ENCODE data around the gene AIFM3. TPM values are rescaled to one million over a fixed set of nuclear protein-coding genes. Genes with fewer than 3 reads are reported as not detected.
"Not testable (repeated sequence)": the region's sequence is repeated elsewhere in the genome, so short reads cannot be mapped to it uniquely, and the experiment has no call there.

Gene AIFM3
- total RNA-seq, 2 donors from 2014 or later = 1.4 to 1.8 TPM

DNA sequence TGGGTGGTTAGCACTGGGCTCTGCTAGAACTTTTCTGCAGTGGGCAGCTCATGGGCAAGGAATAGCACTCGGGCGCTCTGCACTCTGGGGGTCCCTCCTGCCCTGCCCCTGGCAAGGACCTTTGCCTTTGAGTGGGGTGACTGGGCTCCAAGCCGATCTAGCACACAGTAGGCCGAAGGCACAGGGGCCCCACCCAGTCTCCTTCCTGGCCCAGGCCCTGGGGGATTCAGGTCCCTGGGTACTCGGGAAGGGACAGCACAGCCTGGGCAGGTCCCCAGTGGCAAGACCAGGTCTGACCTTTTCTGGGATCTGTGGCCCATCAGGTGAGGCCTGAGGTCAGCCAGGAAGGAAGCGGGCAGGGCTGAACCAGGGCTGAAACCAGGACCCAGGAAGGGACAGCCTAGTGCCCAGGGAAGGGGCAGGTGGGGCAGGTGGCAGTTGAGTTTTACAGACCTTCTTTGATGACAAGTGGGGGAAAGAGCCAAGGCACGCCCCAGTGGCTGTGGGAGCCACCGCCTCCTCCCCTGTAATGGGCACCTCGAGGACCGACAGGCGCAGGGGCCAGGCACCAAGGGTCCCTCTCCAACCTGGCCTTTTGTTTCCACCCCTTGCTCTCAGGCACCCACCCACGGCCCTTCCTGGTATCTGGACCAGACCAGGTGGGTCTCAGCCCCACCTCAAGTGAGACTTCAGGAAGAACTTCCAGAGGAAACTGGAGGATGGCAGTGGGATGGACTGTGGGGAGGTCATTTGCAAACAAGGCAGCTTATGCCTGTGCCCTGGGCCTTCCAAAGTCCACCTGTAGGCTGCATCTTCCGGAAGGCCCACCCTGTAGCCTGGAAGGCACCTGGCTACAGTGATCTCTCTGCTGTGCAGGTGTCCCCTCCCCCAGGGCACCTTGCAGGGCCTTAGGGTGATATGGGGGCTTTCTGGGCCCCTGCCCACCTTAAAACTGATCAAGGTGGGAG is 883 bp upstream of the AIFM3 start:
- no peaks in the 10 kb centered on the region for H3K9me3 ChIP-seq
- intact Hi-C loops (cut with DNase I) = no loop called here
- no peak for TF ChIP-seq POLR2A (IDR thresholded peaks at IDR 0.05)
- TF ChIP-seq POLR2AphosphoS5 (IDR thresholded peaks at IDR 0.05) = no peak
- TF ChIP-seq, protein P1, sequence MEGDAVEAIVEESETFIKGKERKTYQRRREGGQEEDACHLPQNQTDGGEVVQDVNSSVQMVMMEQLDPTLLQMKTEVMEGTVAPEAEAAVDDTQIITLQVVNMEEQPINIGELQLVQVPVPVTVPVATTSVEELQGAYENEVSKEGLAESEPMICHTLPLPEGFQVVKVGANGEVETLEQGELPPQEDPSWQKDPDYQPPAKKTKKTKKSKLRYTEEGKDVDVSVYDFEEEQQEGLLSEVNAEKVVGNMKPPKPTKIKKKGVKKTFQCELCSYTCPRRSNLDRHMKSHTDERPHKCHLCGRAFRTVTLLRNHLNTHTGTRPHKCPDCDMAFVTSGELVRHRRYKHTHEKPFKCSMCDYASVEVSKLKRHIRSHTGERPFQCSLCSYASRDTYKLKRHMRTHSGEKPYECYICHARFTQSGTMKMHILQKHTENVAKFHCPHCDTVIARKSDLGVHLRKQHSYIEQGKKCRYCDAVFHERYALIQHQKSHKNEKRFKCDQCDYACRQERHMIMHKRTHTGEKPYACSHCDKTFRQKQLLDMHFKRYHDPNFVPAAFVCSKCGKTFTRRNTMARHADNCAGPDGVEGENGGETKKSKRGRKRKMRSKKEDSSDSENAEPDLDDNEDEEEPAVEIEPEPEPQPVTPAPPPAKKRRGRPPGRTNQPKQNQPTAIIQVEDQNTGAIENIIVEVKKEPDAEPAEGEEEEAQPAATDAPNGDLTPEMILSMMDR (IDR thresholded peaks at IDR 0.05) = no peak
- no peaks in the 10 kb centered on the region for H3K36me3 ChIP-seq
- no peaks in the 10 kb centered on the region for H3K4me1 ChIP-seq (replicated peaks)
- no peaks in the 10 kb centered on the region for H3K27me3 ChIP-seq (replicated peaks; ENCODE audit: insufficient read depth)
- 83% methylated on average over 13 of the region's 13 CpGs for WGBS
- H3K27ac ChIP-seq = no peak overlapping the region
- no peak overlapping the region for H3K4me3 ChIP-seq
- no peak for DNase-seq (ENCODE audit: low spot score)

DNA sequence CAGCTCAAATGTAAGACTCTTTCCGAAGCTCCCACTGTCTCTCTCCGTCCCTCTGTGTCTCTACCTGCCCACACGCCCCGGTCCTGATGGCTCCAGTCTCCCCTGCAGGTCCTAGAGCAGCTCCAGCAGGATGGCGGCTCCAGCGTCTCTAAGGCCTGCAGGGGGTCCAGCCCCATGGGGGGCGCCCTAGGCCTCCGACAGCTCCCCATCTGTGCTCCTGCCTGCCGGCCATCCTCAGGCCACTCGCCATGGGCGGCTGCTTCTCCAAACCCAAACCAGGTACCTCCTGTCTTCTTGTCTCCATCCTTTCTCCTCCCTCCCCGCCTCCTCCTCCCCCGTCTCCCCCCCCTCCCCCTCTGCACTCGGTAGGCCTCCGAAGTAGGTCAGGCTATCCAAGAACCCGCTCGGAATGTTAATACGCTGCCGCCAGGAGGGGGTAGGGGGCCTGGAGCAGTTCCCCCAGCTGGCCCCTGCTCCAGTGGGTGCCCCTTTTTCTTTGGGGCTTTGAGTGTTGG is 699 bp downstream of the AIFM3 start:
- Histone ChIP-seq H3K4me3 (no peak overlapping the region), H3K9me3 (no peaks in the 10 kb centered on the region), H3K36me3 (no peaks in the 10 kb centered on the region), H3K4me1 (replicated peaks) (no peaks in the 10 kb centered on the region), H3K27me3 (replicated peaks; ENCODE audit: insufficient read depth) (no peaks in the 10 kb centered on the region), H3K27ac (no peak overlapping the region)
- no peak for DNase-seq (ENCODE audit: low spot score)
- intact Hi-C loops (cut with DNase I) = no loop called here
- TF ChIP-seq, protein P1 (IDR thresholded peaks at IDR 0.05) = no peak
- no peak for TF ChIP-seq POLR2A (IDR thresholded peaks at IDR 0.05)
- TF ChIP-seq POLR2AphosphoS5 (IDR thresholded peaks at IDR 0.05) = no peak
- WGBS = 46% methylated on average over 18 of the region's 19 CpGs

DNA sequence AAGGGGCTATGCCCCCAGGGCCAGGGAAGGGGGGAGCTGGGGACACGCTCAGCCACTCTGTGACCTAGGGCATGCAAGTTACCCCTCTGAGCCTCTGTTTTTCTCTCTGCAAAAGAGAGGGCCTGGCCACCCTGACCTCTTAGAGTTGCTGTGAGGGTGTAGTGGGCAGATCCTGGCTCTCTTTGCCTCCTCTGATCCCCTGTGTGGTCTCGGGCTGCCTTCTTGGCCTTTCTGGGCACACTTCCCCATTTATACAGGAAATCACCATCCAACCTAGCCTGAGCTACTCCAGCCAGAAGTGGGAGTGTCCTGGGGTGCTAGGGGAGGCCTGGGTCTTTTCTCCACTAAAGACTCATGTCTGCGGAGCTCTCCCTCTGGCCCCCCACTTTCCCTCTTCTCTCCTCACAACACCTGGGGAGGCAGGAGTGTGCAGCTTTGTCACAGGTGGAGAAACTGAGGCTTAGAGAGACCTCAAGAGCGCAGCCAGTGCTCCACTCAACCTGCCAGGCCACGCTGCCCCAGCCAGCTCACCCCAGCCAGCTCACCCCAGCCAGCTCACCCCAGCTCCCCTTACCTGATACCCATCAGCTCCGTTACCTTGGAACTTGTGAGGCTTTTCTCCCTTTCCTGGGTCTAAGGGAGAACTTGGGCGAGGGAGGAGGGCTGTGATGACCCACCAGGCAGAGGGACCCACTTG is 1.4 kb downstream of the AIFM3 start:
- no peaks in the 10 kb centered on the region for H3K36me3 ChIP-seq
- no peak overlapping the region for H3K27ac ChIP-seq
- no peaks in the 10 kb centered on the region for H3K27me3 ChIP-seq (replicated peaks; ENCODE audit: insufficient read depth)
- WGBS = 67% methylated on average over 7 of the region's 7 CpGs
- H3K9me3 ChIP-seq = no peaks in the 10 kb centered on the region
- no peak overlapping the region for H3K4me3 ChIP-seq
- no peaks in the 10 kb centered on the region for H3K4me1 ChIP-seq (replicated peaks)
- TF ChIP-seq POLR2A (IDR thresholded peaks at IDR 0.05) (no peak), POLR2AphosphoS5 (IDR thresholded peaks at IDR 0.05) (no peak)
- TF ChIP-seq, protein P1 (IDR thresholded peaks at IDR 0.05) = no peak
- DNase-seq (ENCODE audit: low spot score) = no peak
- intact Hi-C loops (cut with DNase I) = no loop called here

DNA sequence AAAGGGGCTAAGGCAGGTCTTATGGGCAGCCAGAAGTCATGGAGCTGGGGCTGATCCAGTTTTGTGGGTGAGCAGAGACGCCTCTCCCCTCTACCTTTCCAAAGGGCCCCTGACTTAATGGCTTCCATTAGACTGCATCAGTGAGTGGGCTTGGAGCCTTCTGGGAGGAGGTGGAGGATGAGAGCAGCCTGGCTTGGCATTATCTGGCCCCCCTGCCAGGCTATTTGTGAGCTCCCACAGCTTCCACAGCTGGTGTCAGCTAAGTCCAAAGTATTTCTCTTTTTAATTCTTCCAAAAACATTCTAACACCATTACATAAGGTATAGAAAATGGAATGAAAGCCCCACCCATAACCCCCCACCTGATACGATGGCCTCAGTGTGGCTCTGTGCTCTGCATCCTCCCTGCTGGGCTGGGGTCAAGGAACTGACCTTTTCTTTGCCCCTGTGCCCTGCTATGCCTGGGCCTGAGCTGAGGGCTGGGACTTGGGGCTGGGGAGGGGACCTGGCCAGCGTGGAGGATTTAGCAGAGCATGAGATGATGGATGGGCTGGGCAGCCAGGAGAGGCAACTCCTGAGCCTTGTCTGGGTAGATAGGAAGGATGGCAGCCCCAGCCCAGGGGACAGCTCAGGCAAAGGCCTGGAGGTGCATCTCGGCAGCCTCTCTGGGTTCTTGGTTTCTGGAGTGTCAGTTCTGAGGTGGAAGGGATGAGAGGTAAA is 4.0 kb downstream of the AIFM3 start:
- Histone ChIP-seq H3K27ac (no peak overlapping the region), H3K4me1 (replicated peaks) (no peaks in the 10 kb centered on the region), H3K4me3 (no peak overlapping the region), H3K9me3 (no peaks in the 10 kb centered on the region), H3K27me3 (replicated peaks; ENCODE audit: insufficient read depth) (no peaks in the 10 kb centered on the region), H3K36me3 (no peaks in the 10 kb centered on the region)
- TF ChIP-seq, protein P1 (IDR thresholded peaks at IDR 0.05) = no peak
- TF ChIP-seq POLR2A (IDR thresholded peaks at IDR 0.05) (no peak), POLR2AphosphoS5 (IDR thresholded peaks at IDR 0.05) (no peak)
- DNase-seq (ENCODE audit: low spot score) = no peak
- intact Hi-C loops (cut with DNase I) = no loop called here
- whole genome bisulfite sequencing = 66% methylated on average over 4 of the region's 4 CpGs

DNA sequence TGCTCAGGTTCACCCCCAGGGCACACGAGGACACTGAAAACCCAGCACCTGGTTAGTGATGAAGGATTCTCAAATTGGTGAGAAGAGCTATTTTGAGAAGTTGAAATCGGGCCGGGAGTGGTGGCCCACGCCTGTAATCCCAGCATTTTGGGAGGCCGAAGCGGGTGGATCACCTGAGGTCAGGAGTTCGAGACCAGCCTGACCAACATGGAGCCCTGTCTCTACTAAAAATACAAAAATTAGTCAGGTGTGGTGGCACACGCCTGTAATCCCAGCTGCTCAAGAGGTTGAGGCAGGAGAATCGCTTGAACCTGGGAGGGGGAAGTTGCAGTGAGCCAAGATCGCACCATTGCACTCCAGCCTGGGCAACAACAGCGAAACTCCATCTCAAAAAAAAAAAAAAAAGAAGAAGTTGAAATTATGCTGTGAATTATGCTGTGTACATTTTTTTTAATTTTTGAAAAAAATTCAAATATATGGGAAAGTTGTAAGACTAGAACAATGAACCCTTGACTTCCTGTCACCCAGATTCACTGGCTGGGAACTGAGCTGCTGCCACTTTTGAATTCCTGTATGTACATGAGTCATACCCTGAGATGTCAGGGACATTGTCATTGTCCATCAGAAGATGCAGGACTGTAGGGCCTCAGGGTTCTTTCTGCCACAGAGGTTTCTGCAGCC is 5.1 kb downstream of the AIFM3 start:
- intact Hi-C loops (cut with DNase I); DNase-seq (ENCODE audit: low spot score); H3K9me3 ChIP-seq; H3K4me3 ChIP-seq; H3K36me3 ChIP-seq; H3K27me3 ChIP-seq (replicated peaks; ENCODE audit: insufficient read depth); H3K27ac ChIP-seq; H3K4me1 ChIP-seq (replicated peaks): not testable (repeated sequence)
- WGBS = 80% methylated on average over 11 of the region's 11 CpGs
